ENCODE data around the gene KDM1B.

The KDM1B gene

DNA sequence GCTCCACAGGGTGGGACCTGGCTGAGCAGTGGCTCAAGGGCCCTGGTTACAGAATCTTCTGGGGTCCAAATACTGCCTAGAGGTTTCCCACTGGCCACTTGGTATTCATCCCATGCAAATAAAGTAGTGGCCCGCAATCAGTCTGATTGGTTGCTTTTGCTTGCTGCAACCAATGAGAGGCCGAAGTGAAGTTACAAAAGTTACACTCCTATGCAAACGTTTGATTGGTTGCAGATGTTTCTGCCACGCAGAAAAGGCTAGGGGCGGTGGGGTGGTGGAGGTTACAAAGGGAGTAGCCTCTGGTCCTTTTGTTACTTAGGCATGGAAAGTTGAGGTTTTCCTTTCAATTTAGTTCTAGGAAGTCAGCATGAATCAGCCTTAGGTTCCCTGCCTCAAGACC is 29.1 kb upstream of the KDM1B start:
- POLR2A ChIA-PET, result no interaction called here
- Histone ChIP-seq H3K4me3 (ENCODE audit: low read depth, low read length) (no peak overlapping the region), H3K9me3 (ENCODE audit: control insufficient read depth, insufficient read depth, low read depth, low read length) (no peaks in the 10 kb centered on the region), H3K4me1 (ENCODE audit: control insufficient read depth, insufficient read depth, low read length) (no peaks in the 10 kb centered on the region; the same call in 1 of the 2 replicates), H3K27ac (ENCODE audit: extremely low read depth, low read depth, low read length) (no peak overlapping the region), H3K36me3 (ENCODE audit: control insufficient read depth in 2 of 2, insufficient read depth in 1 of 2, low read length in 2 of 2) (peaks cover 6 to 9% of the 10 kb centered on the region in 2 experiments; a peak in 2 of 3 replicates)
- TF ChIP-seq, protein P1, sequence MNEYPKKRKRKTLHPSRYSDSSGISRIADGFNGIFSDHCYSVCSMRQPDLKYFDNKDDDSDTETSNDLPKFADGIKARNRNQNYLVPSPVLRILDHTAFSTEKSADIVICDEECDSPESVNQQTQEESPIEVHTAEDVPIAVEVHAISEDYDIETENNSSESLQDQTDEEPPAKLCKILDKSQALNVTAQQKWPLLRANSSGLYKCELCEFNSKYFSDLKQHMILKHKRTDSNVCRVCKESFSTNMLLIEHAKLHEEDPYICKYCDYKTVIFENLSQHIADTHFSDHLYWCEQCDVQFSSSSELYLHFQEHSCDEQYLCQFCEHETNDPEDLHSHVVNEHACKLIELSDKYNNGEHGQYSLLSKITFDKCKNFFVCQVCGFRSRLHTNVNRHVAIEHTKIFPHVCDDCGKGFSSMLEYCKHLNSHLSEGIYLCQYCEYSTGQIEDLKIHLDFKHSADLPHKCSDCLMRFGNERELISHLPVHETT (tag by site-specific recombination; IDR thresholded peaks at IDR 0.05), result no peak
- TF ChIP-seq ZNF157 (tag by site-specific recombination; IDR thresholded peaks at IDR 0.05) (no peak), ZNF530 (tag by site-specific recombination; IDR thresholded peaks at IDR 0.05; ENCODE audit: low read depth) (no peak), ZNF211 (tag by site-specific recombination; IDR thresholded peaks at IDR 0.05; ENCODE audit: low read depth) (no peak), ZNF664 (tag by site-specific recombination; IDR thresholded peaks at IDR 0.05) (no peak), BCL11B (tag by site-specific recombination; IDR thresholded peaks at IDR 0.05; ENCODE audit: low read depth) (no peak), ZEB2 (tag by site-specific recombination; IDR thresholded peaks at IDR 0.05) (no peak), ZNF561 (tag by site-specific recombination; IDR thresholded peaks at IDR 0.05; ENCODE audit: borderline replicate concordance) (no peak), ZNF292 (tag by site-specific recombination; IDR thresholded peaks at IDR 0.05; ENCODE audit: borderline replicate concordance, low read depth) (no peak), ZNF10 (tag by site-specific recombination; IDR thresholded peaks at IDR 0.05) (no peak), REPIN1 (tag by site-specific recombination; IDR thresholded peaks at IDR 0.05; ENCODE audit: low read depth) (no peak), ZNF335 (tag by site-specific recombination; conservative IDR thresholded peaks at IDR 0.05) (no peak), ZNF777 (tag by site-specific recombination; IDR thresholded peaks at IDR 0.05; ENCODE audit: borderline replicate concordance) (no peak), ZBTB17 (tag by site-specific recombination; IDR thresholded peaks at IDR 0.05) (no peak), ZXDB (tag by site-specific recombination; IDR thresholded peaks at IDR 0.05) (no peak), ZNF747 (tag by site-specific recombination; IDR thresholded peaks at IDR 0.05) (no peak)
- TF ChIP-seq, protein P2, sequence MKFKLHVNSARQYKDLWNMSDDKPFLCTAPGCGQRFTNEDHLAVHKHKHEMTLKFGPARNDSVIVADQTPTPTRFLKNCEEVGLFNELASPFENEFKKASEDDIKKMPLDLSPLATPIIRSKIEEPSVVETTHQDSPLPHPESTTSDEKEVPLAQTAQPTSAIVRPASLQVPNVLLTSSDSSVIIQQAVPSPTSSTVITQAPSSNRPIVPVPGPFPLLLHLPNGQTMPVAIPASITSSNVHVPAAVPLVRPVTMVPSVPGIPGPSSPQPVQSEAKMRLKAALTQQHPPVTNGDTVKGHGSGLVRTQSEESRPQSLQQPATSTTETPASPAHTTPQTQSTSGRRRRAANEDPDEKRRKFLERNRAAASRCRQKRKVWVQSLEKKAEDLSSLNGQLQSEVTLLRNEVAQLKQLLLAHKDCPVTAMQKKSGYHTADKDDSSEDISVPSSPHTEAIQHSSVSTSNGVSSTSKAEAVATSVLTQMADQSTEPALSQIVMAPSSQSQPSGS (tag by site-specific recombination; IDR thresholded peaks at IDR 0.05; ENCODE audit: low read depth), result no peak
- TF ChIP-seq, protein P3, sequence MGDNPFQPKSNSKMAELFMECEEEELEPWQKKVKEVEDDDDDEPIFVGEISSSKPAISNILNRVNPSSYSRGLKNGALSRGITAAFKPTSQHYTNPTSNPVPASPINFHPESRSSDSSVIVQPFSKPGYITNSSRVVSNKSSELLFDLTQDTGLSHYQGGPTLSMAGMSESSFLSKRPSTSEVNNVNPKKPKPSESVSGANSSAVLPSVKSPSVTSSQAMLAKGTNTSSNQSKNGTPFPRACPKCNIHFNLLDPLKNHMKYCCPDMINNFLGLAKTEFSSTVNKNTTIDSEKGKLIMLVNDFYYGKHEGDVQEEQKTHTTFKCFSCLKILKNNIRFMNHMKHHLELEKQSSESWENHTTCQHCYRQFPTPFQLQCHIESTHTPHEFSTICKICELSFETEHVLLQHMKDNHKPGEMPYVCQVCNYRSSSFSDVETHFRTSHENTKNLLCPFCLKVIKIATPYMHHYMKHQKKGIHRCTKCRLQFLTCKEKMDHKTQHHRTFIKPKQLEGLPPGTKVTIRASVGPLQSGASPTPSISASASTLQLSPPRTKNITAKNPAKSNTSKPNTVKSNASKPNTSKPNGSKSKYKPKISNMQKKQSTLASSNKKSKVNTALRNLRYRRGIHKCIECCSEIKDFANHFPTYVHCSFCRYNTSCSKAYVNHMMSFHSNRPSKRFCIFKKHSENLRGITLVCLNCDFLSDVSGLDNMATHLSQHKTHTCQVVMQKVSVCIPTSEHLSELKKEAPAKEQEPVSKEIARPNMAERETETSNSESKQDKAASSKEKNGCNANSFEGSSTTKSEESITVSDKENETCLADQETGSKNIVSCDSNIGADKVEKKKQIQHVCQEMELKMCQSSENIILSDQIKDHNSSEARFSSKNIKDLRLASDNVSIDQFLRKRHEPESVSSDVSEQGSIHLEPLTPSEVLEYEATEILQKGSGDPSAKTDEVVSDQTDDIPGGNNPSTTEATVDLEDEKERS (tag by site-specific recombination; IDR thresholded peaks at IDR 0.05), result no peak
- TF ChIP-seq, protein P4, sequence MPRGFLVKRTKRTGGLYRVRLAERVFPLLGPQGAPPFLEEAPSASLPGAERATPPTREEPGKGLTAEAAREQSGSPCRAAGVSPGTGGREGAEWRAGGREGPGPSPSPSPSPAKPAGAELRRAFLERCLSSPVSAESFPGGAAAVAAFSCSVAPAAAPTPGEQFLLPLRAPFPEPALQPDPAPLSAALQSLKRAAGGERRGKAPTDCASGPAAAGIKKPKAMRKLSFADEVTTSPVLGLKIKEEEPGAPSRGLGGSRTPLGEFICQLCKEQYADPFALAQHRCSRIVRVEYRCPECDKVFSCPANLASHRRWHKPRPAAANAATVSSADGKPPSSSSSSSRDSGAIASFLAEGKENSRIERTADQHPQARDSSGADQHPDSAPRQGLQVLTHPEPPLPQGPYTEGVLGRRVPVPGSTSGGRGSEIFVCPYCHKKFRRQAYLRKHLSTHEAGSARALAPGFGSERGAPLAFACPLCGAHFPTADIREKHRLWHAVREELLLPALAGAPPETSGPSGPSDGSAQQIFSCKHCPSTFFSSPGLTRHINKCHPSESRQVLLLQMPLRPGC (tag by site-specific recombination; IDR thresholded peaks at IDR 0.05), result no peak
- CTCF ChIA-PET, result interaction anchor here (1.0 kb wide), 1 partner anchor 377 kb away, joined by 3 read pairs; no protein-coding TSS in a partner anchor
